ENCODE data around the gene FAAH.
A peak's percentile ranks its signal among the peaks of the same experiment; 100 is the strongest.

FAAH gene

DNA sequence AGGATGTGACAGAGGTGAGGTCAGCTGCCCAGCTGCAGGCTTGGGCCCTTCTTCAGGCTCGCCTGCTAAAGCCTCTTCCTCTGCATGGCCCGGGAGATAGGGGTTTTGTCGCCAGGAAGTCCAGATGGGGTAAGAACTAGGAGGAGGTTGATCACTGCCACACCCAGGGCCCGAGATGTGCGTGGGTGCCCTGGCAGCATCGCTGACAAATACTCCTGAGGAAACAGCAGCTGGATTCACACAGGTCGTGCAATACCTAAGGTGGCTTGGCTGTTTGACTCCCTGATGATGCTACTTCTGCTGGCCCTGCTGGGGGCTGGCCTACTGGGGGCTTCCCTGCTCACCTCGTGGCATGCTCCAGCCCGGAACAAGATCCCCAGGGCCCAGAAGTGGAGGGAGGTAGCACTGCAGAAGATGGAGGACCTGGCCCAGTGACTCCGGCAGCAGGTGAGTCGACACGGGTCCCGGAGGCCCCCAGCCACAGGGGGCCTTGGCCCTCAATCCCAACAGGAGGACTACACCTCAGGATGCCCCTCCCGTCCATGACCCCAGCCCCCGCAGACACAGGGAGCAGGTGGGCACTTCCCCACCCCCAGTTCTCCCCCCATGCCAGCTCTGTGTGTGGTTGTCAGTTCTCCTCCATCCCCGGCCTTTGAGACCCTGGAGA lies 29.6 kb downstream of the FAAH start:
- Mint-ChIP-seq H3K36me3 (ENCODE audit: low read depth) (no peaks in the 10 kb centered on the region), H3K27ac (no peak overlapping the region), H3K27me3 (peaks cover 27% of the 10 kb centered on the region), H3K9me3 (no peaks in the 10 kb centered on the region), H3K4me3 (no peak overlapping the region), H3K4me1 (ENCODE audit: low read depth) (no peaks in the 10 kb centered on the region)
- DNase-seq: no peak

DNA sequence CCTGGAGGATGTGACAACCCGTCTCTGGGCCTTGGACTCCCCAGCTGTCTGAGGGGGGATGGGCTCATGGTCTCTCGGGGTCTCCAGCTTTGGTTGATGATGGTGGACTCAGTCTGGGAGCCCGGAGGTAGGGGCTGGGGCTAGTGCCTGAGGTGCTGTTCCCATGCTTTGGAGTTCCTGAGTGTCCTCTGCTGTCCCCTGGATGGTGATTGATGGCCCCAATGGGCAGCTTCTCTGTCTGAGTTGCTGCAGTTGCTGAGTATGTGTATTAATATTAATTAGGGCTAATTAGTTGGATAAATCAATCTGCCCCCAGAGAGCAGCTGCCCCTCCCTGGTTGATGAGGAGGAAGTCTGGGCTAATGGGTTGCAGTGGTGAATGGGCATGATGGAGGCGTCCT lies 30.6 kb downstream of the FAAH start:
- Mint-ChIP-seq H3K27me3 (peaks cover 29% of the 10 kb centered on the region), H3K36me3 (ENCODE audit: low read depth) (no peaks in the 10 kb centered on the region), H3K4me1 (ENCODE audit: low read depth) (no peaks in the 10 kb centered on the region), H3K4me3 (no peak overlapping the region), H3K9me3 (no peaks in the 10 kb centered on the region), H3K27ac (no peak overlapping the region)
- DNase-seq: no peak

DNA sequence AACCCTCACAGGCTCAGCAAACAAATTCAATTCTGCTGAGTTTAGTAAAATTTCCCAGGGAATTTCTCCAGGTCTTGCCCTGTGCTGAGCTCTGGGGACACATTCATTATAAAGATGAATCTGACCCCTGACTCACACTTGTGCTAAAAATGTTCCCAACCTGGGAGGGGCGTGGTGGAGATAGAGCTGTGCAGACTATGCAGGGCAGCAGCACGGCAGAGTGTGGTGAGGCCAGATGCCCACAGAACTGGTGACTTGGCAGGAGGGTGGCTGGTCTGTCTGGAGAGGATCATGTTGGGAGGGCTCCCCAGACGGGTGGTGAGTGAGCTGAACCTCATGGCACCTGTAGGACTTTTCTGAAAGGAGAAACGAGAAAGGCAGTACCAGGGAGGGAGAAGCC lies 31.6 kb downstream of the FAAH start:
- no peaks in the 10 kb centered on the region for H3K9me3 Mint-ChIP-seq
- H3K4me1 Mint-ChIP-seq (ENCODE audit: low read depth): no peaks in the 10 kb centered on the region
- H3K27ac Mint-ChIP-seq: no peak overlapping the region
- H3K4me3 Mint-ChIP-seq: no peak overlapping the region
- DNase-seq: no peak
- H3K27me3 Mint-ChIP-seq: peaks cover 29% of the 10 kb centered on the region
- H3K36me3 Mint-ChIP-seq (ENCODE audit: low read depth): no peaks in the 10 kb centered on the region

DNA sequence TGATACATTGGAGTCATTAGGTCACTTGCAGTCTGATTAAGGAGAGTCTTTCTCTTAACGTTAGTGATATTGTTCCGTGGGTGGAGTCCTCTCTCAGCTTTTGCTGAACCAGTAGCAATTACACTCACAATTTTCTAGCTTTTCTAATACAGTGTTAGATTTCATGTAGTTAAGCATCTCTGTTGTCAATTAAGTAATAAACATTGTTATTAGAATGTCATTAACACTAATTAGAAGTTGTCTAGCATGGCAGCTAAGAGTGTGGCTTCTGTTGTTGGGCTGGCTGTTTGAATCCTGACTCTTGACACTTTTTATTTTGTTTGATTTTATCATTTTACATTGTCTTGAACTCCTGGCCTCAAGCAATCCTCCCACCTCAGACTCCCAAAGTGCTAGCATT lies 33.4 kb downstream of the FAAH start:
- peaks cover 25% of the 10 kb centered on the region for H3K27me3 Mint-ChIP-seq
- H3K4me1 Mint-ChIP-seq (ENCODE audit: low read depth): no peaks in the 10 kb centered on the region
- H3K27ac Mint-ChIP-seq: no peak overlapping the region
- H3K36me3 Mint-ChIP-seq (ENCODE audit: low read depth): no peaks in the 10 kb centered on the region
- DNase-seq: no peak
- H3K9me3 Mint-ChIP-seq: no peaks in the 10 kb centered on the region
- no peak overlapping the region for H3K4me3 Mint-ChIP-seq

DNA sequence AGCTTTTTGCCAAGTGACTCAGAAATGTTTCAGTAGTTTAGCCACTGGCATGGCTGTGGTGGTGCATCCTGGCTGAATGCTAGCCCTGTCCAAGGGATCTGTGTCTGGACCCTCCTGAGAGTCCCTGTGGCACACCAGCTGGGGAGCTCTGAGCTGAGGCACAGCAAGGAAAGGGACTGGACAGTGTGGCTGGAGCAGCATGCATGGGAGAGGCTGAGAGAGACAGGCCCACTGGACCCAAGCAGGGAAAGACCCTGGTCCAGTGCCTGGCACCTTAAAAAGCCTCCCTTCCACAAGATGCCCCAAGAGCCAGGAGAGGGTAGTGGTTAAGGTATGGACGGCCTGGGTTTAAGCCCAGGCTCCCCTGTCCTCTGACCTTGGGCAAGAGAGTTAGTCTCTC lies 35.3 kb downstream of the FAAH start:
- Mint-ChIP-seq H3K4me3 (no peak overlapping the region), H3K27ac (no peak overlapping the region), H3K9me3 (no peaks in the 10 kb centered on the region), H3K36me3 (ENCODE audit: low read depth) (no peaks in the 10 kb centered on the region), H3K27me3 (peaks cover 18% of the 10 kb centered on the region), H3K4me1 (ENCODE audit: low read depth) (no peaks in the 10 kb centered on the region)
- DNase-seq: no peak

DNA sequence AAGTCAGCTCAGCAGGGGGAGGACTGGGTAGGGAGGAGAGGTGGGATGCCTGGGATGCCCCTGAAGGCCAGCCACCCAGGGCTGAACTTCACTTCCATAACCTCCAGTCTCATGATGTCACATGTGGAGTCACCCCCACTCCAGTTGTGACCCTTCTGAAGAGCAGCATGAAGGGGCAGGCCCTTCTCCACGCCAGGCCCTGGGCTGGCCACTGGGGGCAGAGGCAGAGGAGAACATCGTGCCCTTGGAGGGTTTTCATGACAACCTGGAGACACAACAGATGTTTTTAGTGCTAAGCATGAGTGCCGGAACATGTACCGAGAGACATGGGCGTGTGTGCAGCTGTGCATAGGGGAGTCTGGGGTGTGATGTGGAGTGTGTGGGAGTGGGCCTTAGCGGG lies 37.6 kb downstream of the FAAH start:
- no peaks in the 10 kb centered on the region for H3K4me1 Mint-ChIP-seq (ENCODE audit: low read depth)
- no peaks in the 10 kb centered on the region for H3K9me3 Mint-ChIP-seq
- no peak for DNase-seq
- no peak overlapping the region for H3K4me3 Mint-ChIP-seq
- H3K27ac Mint-ChIP-seq: no peak overlapping the region
- H3K27me3 Mint-ChIP-seq: peaks cover 7% of the 10 kb centered on the region
- no peaks in the 10 kb centered on the region for H3K36me3 Mint-ChIP-seq (ENCODE audit: low read depth)

DNA sequence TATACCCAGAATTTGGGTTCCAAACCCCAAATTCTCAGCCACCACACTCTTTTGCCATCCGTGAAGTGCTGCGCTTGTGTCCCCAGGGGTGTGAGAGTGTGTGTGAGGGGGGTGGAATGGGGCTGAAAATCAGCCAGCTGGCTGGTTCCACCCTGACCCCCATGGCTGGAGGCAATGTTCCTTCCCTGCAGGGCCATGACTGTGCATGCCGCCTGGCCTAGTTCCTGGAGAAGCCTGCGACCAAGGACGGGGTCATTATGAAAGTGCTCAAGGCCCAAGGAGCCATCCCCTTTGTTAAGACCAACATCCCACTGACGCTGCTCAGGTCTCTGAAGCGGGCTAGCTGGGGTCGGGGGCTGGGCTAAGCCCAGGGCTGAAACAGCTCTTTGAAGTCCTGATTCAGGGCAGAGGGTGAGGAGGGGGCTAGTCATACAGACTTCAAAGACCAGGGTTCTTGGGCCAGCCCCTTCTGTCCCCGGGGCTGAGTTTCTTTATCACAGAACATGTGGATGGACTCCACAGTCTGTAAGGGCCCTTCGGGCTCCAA lies 38.7 kb downstream of the FAAH start:
- Mint-ChIP-seq H3K9me3 (no peaks in the 10 kb centered on the region), H3K36me3 (ENCODE audit: low read depth) (no peaks in the 10 kb centered on the region), H3K4me1 (ENCODE audit: low read depth) (no peaks in the 10 kb centered on the region), H3K27me3 (peaks cover 8% of the 10 kb centered on the region), H3K27ac (no peak overlapping the region), H3K4me3 (no peak overlapping the region)
- no peak for DNase-seq

DNA sequence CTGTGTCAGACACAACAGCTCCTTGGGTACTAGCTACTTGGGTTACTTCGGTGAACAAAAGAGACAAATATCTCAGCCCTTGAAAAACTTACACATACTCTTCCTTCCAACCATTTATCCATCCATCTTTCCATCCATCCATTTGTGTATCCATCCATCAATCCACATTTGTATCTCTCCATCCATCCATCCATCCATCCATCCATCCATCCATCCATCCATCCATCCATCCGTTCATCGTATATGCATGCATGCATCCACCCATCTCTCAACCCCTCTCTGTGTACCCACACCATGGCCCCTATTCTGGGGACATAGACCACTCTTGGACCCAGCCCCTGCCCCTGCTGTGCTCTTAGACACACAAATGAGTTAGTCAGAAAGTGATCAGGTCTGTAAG lies 40.2 kb downstream of the FAAH start:
- Mint-ChIP-seq H3K4me1 (ENCODE audit: low read depth) (no peaks in the 10 kb centered on the region), H3K36me3 (ENCODE audit: low read depth) (no peaks in the 10 kb centered on the region), H3K4me3 (no peak overlapping the region), H3K9me3 (no peaks in the 10 kb centered on the region), H3K27ac (no peak overlapping the region), H3K27me3 (peaks cover 6% of the 10 kb centered on the region)
- no peak for DNase-seq

DNA sequence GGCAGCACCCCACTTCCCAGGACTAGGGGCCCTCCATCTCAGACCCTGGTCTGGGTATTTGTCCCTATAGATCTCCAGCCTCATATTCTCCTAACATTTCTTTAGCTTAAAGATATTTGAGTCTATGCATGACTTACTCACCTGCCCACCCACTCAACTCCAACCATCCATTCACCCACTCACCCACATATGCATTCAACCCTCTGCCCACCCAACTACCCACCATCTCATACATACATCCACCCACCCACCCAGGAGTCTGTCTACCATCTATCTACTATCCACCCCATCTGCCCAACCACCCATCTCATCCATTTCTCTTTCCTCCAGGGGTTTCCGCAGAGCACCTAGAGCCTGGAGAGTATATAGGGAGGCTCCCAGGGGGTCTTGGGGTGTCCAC lies 42.7 kb downstream of the FAAH start:
- Mint-ChIP-seq H3K9me3 (no peaks in the 10 kb centered on the region), H3K27ac (no peak overlapping the region), H3K4me1 (ENCODE audit: low read depth) (no peaks in the 10 kb centered on the region), H3K27me3 (peaks cover 6% of the 10 kb centered on the region), H3K4me3 (no peak overlapping the region), H3K36me3 (ENCODE audit: low read depth) (no peaks in the 10 kb centered on the region)
- DNase-seq: no peak

DNA sequence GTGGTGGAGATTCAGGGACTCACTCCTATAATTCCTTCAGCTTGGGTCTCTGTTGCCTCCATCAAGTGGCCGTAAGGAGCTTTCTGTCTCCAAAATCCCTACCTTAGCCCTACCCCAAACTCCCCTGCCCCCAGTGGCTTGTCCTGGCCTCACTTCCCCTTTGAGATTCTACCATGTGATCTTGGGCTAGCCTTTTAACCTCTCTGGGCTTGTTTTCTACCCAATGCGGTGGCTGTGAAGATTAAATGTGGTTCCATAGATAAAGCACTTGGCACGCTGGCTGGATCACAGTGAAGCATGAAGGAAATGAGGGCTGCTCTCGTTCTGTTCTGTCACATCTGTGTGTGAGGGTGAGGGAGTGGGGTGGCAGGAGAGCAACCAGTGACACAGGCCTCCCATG lies 43.6 kb downstream of the FAAH start:
- no peak for DNase-seq
- Mint-ChIP-seq H3K27me3 (peaks cover 6% of the 10 kb centered on the region), H3K9me3 (no peaks in the 10 kb centered on the region)

DNA sequence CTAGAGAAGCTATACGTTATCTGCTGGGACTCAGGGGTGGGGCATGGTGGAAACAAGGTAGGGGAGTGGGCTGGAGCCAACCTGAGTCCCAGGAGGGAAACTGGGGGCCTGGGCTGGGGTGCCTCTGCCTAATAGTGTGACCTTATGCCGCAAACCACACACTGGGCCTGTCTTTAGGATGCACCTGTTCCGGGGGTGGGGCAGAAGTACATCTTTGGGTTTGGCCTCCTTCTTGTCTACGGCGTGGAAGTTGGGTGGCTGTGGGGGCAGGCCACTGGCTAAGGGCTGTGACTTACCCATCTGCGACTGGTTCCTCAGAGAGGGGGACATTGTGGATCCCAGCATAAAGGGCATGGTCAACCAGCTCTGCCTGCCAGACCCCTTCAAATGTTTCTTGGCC lies 44.2 kb downstream of the FAAH start:
- no peaks in the 10 kb centered on the region for H3K9me3 Mint-ChIP-seq
- H3K27ac Mint-ChIP-seq: no peak overlapping the region
- peaks cover 6% of the 10 kb centered on the region for H3K27me3 Mint-ChIP-seq
- peaks cover 9% of the 10 kb centered on the region for H3K4me1 Mint-ChIP-seq (ENCODE audit: low read depth)
- H3K36me3 Mint-ChIP-seq (ENCODE audit: low read depth): no peaks in the 10 kb centered on the region
- H3K4me3 Mint-ChIP-seq: no peak overlapping the region
- DNase-seq: no peak

More for the DNA sequence above, 43.6 kb downstream of the FAAH start:
- no peak overlapping the region for H3K27ac Mint-ChIP-seq
- peaks cover 6% of the 10 kb centered on the region for H3K4me1 Mint-ChIP-seq (ENCODE audit: low read depth)
- no peak overlapping the region for H3K4me3 Mint-ChIP-seq
- no peaks in the 10 kb centered on the region for H3K36me3 Mint-ChIP-seq (ENCODE audit: low read depth)

DNA sequence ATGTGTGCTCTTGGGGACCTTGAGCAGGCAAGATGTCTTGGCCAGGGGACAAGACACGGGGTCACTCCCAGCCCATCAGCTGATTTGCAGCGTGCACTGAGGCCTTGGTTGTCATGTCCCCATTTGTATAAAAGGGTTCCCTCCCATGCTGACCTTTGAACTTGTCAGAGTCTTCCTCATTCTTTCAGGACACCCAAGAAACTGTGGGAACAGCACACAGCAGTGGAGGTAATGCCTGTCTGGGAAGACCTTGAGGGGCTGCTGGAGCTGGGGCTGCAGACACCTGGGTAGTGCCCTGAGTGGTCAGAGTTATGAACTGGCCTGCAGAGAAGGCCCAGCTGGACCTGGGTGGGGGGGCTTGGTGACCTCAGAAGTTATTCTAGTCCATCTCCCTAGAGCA lies 46.4 kb downstream of the FAAH start:
- Mint-ChIP-seq H3K36me3 (ENCODE audit: low read depth) (no peaks in the 10 kb centered on the region), H3K9me3 (no peaks in the 10 kb centered on the region), H3K4me1 (ENCODE audit: low read depth) (peaks cover 9% of the 10 kb centered on the region), H3K27me3 (peaks cover 6% of the 10 kb centered on the region), H3K27ac (no peak overlapping the region), H3K4me3 (no peak overlapping the region)
- DNase-seq: no peak

DNA sequence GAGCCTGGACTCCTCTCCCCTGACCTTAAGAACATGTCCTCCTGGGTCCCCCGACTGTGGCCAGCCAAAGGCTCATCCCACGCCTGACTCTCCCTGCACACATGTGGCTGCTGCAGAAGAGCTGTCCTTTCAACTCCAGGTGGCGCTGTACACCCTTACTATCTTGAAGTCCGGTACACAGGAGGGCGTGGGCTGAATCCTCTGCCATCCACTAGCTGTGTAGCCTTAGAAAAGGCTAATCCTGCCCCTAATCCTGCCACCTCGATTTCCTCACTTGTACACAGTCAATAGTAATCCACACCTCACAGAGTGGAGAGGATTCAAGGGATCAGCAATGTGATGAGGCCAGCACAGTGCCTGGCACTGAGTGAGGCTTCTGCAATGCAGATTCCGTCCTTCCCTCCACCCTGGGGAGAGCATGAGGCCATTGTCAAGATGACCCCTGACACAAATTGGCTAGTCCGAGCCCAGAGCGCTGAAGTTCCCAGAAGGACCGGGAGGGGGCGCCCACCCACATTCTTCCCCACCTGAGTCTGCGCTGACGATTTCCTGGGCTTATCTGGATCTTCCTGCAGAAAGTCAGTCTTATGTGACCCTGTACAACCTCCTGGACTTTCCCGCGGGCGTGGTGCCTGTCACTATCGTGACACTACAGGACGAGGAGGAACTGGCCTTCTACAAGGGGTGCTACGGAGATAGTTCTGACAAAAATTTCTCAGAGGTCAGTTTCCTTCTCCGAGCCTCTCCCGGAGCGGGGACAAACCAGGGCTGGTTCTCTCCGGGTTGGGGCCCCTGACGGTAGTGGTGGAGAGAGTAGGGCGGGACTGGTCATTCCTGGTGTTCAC lies 48.4 kb downstream of the FAAH start:
- DNase-seq: peak; percentile 84
- H3K27ac Mint-ChIP-seq: peak overlapping the region; percentile 82
- H3K4me1 Mint-ChIP-seq (ENCODE audit: low read depth): peaks cover 15% of the 10 kb centered on the region
- H3K27me3 Mint-ChIP-seq: peaks cover 18% of the 10 kb centered on the region
- H3K36me3 Mint-ChIP-seq (ENCODE audit: low read depth): no peaks in the 10 kb centered on the region
- H3K9me3 Mint-ChIP-seq: no peaks in the 10 kb centered on the region
- H3K4me3 Mint-ChIP-seq: peak overlapping the region; percentile 81

DNA sequence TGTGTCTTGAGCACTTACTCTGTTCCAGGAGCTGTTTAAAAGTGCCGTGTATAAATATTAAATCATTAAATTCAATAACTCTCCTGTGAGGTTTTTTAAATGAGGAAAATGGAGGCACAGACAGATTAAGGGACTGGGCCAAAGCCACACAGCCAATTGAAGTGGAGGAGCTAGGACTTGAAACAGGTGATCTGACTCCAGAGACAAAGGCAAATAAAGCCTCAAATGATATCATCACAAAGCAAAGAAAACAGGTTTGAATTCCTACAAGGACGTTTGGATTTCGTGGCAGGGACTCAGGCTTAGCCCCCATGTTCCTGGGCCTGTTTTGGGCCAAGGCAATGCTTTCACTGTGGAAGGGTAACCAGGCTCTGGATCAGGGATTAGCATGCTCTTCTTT lies 50.3 kb downstream of the FAAH start:
- Mint-ChIP-seq H3K9me3 (no peaks in the 10 kb centered on the region), H3K4me1 (ENCODE audit: low read depth) (peaks cover 23% of the 10 kb centered on the region), H3K27ac (no peak overlapping the region), H3K4me3 (no peak overlapping the region), H3K36me3 (ENCODE audit: low read depth) (no peaks in the 10 kb centered on the region), H3K27me3 (peaks cover 32% of the 10 kb centered on the region)
- no peak for DNase-seq

DNA sequence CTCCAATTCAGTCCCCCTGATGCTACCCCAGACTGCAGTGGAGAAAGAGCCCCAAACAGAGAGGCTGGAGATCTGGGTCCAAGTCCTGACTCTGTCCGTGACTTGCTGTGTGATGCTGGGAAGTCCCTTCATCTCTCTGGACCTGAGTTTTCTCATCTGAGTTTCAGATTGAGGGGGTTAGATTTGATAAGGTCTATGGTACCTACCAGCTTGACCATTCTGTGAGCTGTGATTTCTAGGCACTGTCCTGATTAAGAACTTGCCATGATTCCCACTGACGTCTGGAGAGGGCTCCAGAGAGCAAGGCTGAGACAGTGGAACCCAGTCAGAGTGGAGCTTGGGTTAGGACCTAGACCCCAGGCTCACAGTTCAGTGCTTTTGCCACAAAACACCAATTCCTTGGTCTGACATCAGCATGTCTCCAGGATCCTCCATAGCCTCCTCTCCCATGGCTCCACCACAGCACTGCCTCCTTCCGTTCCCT lies 51.7 kb downstream of the FAAH start:
- Mint-ChIP-seq H3K36me3 (ENCODE audit: low read depth) (no peaks in the 10 kb centered on the region), H3K27ac (no peak overlapping the region), H3K4me3 (no peak overlapping the region), H3K9me3 (no peaks in the 10 kb centered on the region), H3K4me1 (ENCODE audit: low read depth) (peaks cover 23% of the 10 kb centered on the region), H3K27me3 (peaks cover 40% of the 10 kb centered on the region)
- DNase-seq: no peak

Data from activated T-cell treated with anti-CD3 and anti-CD28 coated beads, Interleukin-2, amount 50 U/mL, for 24 hours (primary cell).